ENCODE data around the gene SCPEP1.

The SCPEP1 gene

GRCh38 chr17:57051886-57052361, 74.0 kb downstream of the SCPEP1 start:
- TF ChIP-seq CTCF (IDR thresholded peaks at IDR 0.05; ENCODE audit: borderline replicate concordance, insufficient read depth, low read depth, low read length) = no peak

More at GRCh38 chr17:57051886-57052361, 74.0 kb downstream of the SCPEP1 start:
- H3K4me3 ChIP-seq (ENCODE audit: low read depth, low read length) = no peak overlapping the region
